ENCODE data around the gene PAK6. TPM values are rescaled to one million over a fixed set of nuclear protein-coding genes. Genes with fewer than 3 reads are reported as not detected.

The PAK6 gene
- polyA plus RNA-seq, 2 of the 4 experiments (the other 2 are of a cell fraction), result 0.10 to 0.16 TPM

DNA sequence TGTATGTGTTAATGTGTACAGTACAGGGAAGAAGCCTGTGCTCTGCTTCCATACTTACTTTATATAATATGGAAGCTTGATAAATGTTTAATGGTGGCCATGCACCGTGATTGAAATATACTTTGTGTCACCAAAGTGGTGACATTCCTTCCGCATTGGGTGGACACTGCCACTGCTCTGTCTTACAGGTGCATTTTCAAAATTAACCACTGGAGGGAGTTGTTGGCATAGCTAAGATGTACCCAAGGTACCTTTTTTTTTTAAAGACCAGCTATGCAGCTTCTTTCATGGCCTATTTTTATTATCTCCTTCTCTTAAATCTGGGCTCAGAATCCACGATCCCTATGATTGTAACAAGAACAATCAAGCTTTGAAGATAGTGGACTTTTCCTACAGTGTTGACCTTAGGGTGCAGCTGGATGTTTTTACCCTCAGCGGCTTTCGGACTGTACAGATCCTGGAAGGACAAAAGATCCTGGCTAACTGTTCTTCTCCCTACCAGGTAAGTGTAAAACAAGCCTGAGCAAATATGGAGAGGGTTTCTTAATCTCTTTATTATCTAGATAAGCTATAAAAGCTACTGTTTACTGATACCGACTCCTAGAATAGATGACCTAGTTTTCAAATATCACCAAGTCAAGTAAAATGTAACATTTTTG lies 21.6 kb upstream of the PAK6 start:
- ChIA-PET POLR2A (interaction anchor here (1.0 kb wide), 2 partner anchors 57 to 172 kb away, joined by 3 read pairs; no protein-coding TSS in a partner anchor), CTCF (interaction anchor here (0.6 to 29.0 kb wide), 41 partner anchors 9 to 262 kb away, joined by 3 to 658 read pairs (median 4); partner anchors contain the start of gene PAK6)
- Histone ChIP-seq H3K4me1 (no peaks in the 10 kb centered on the region), H3K4me2 (no peak overlapping the region), H3K9me3 (no peaks in the 10 kb centered on the region), H3K4me3 (no peak overlapping the region), H3K27ac (no peak overlapping the region)
- DNase-seq (ENCODE audit: low read depth in 1 of 2, low spot score in 1 of 2) (peak; percentile 38 to 61), FAIRE-seq (no peak), ATAC-seq (peak; percentile 83 to 88; a peak in 5 of 6 replicates)
- 55% methylated on average over 6 of the region's 6 CpGs for WGBS (ENCODE audit: missing lambda C conversion rate)
- no peak for TF ChIP-seq RFX5 (IDR thresholded peaks at IDR 0.05)
- no peak for TF ChIP-seq ESRRA (IDR thresholded peaks at IDR 0.05; ENCODE audit: borderline replicate concordance, low read length)
- TF ChIP-seq MAFK (IDR thresholded peaks at IDR 0.05; ENCODE audit: partially characterized antibody), result no peak
- no peak for TF ChIP-seq ELK1 (IDR thresholded peaks at IDR 0.05; ENCODE audit: low read depth, low read length)
- TF ChIP-seq POLR2A (IDR thresholded peaks at IDR 0.05; ENCODE audit: low read length), result no peak
- TF ChIP-seq, protein P1, sequence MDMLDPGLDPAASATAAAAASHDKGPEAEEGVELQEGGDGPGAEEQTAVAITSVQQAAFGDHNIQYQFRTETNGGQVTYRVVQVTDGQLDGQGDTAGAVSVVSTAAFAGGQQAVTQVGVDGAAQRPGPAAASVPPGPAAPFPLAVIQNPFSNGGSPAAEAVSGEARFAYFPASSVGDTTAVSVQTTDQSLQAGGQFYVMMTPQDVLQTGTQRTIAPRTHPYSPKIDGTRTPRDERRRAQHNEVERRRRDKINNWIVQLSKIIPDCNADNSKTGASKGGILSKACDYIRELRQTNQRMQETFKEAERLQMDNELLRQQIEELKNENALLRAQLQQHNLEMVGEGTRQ (IDR thresholded peaks at IDR 0.05), result no peak
- no peak for TF ChIP-seq NR3C1 (IDR thresholded peaks at IDR 0.05)
- no peak for TF ChIP-seq FOSB (CRISPR knock-in tag; IDR thresholded peaks at IDR 0.05)
- no peak for TF ChIP-seq ATOH8 (CRISPR knock-in tag; IDR thresholded peaks at IDR 0.05; ENCODE audit: low read depth)
- TF ChIP-seq RCOR1 (IDR thresholded peaks at IDR 0.05; ENCODE audit: low read depth, low read length), result no peak
- TF ChIP-seq SMC3 (IDR thresholded peaks at IDR 0.05), result peak; percentile 70
- TF ChIP-seq, protein P2, sequence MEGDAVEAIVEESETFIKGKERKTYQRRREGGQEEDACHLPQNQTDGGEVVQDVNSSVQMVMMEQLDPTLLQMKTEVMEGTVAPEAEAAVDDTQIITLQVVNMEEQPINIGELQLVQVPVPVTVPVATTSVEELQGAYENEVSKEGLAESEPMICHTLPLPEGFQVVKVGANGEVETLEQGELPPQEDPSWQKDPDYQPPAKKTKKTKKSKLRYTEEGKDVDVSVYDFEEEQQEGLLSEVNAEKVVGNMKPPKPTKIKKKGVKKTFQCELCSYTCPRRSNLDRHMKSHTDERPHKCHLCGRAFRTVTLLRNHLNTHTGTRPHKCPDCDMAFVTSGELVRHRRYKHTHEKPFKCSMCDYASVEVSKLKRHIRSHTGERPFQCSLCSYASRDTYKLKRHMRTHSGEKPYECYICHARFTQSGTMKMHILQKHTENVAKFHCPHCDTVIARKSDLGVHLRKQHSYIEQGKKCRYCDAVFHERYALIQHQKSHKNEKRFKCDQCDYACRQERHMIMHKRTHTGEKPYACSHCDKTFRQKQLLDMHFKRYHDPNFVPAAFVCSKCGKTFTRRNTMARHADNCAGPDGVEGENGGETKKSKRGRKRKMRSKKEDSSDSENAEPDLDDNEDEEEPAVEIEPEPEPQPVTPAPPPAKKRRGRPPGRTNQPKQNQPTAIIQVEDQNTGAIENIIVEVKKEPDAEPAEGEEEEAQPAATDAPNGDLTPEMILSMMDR (IDR thresholded peaks at IDR 0.05), result peak; percentile 80
- TF ChIP-seq RAD21 (conservative IDR thresholded peaks at IDR 0.05 in 1 of 2, IDR thresholded peaks at IDR 0.05 in 1 of 2), result peak; percentile 79 to 80

DNA sequence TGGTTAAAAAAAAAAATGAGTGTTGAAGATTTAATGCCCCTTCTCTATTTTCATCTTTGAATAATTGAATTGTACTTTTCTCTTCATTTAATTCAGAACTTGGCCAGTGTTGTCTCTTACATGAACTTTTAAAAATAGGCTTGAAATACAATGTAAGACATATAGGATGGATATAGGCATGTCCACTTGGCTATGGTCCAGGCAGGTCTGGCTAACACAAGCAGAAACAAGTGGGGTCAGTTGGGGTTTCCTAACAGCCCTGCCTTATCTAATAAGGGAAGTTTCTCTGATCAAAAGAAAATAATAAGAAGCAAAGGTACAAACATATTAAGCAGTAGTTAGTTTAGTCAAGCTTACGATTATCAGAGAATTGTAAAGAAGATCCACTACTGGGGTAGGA lies 19.1 kb upstream of the PAK6 start:
- ATAC-seq (no peak), FAIRE-seq (no peak), DNase-seq (ENCODE audit: low read depth in 1 of 2, low spot score in 1 of 2) (no peak)
- Histone ChIP-seq H3K4me3 (no peak overlapping the region), H3K27ac (no peak overlapping the region), H3K9me3 (no peaks in the 10 kb centered on the region), H3K4me2 (no peak overlapping the region), H3K4me1 (no peaks in the 10 kb centered on the region)
- TF ChIP-seq HEYL (CRISPR knock-in tag; IDR thresholded peaks at IDR 0.05) (no peak), JUNB (IDR thresholded peaks at IDR 0.05) (no peak), CBX2 (IDR thresholded peaks at IDR 0.05; ENCODE audit: borderline replicate concordance, low read depth) (no peak), RNF2 (IDR thresholded peaks at IDR 0.05; ENCODE audit: borderline replicate concordance, low read depth) (no peak), ESRRA (IDR thresholded peaks at IDR 0.05; ENCODE audit: borderline replicate concordance, low read length) (no peak), CEBPB (IDR thresholded peaks at IDR 0.05) (no peak), POLR2AphosphoS2 (conservative IDR thresholded peaks at IDR 0.05; ENCODE audit: low read length) (no peak), HDAC2 (IDR thresholded peaks at IDR 0.05) (no peak), PHF8 (IDR thresholded peaks at IDR 0.05; ENCODE audit: borderline replicate concordance, low read depth) (no peak), NFE2L2 (conservative IDR thresholded peaks at IDR 0.05; ENCODE audit: low read length) (no peak), MYC (IDR thresholded peaks at IDR 0.05; ENCODE audit: borderline replicate concordance, low read length) (no peak)
- CTCF ChIA-PET, result interaction anchor here (1.1 to 29.0 kb wide), 4 partner anchors 11 to 174 kb away, joined by 3 to 658 read pairs (median 4); partner anchors contain the start of gene PAK6
- POLR2A ChIA-PET, result no interaction called here
- 100% methylated on average over 1 of the region's 1 CpG for WGBS (ENCODE audit: missing lambda C conversion rate)
